ENCODE data around the gene DEPDC1B.
"Not testable (repeated sequence)": the region's sequence is repeated elsewhere in the genome, so short reads cannot be mapped to it uniquely, and the experiment has no call there.

DEPDC1B gene

DNA sequence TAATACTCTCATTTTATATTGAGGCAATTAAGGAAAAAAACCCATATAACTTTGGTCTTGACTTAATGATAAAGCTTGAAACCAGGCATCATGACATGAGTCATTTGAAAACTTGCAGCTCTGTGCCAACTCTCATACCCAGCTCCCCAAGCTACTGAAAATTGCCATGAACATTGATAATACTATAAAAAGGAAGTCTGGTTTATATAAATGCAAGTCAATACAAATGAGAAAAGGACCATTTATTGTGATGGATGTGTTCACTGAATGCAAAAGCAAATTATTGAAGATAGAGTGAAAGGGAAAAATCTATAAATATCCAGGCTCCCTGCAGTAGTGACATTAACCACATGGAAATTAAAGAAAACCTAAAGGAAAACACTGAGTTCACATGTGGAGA lies 116.3 kb downstream of the DEPDC1B start:
- no peaks in the 10 kb centered on the region for H3K36me3 ChIP-seq (ENCODE audit: control insufficient read depth, insufficient read depth, low read length)
- no peak overlapping the region for H3K9ac ChIP-seq (ENCODE audit: low read depth, low read length)
- no peaks in the 10 kb centered on the region for H3K4me1 ChIP-seq (ENCODE audit: control insufficient read depth, insufficient read depth, low read length)
- H3K4me3 ChIP-seq (ENCODE audit: low read depth, low read length) = no peak overlapping the region
- H3K27ac ChIP-seq (ENCODE audit: low read depth, low read length) = no peak overlapping the region
- no peaks in the 10 kb centered on the region for H3K27me3 ChIP-seq (ENCODE audit: control insufficient read depth, insufficient read depth, low read length)
- H3K9me3 ChIP-seq (ENCODE audit: control insufficient read depth, insufficient read depth, low read length) = no peaks in the 10 kb centered on the region

DNA sequence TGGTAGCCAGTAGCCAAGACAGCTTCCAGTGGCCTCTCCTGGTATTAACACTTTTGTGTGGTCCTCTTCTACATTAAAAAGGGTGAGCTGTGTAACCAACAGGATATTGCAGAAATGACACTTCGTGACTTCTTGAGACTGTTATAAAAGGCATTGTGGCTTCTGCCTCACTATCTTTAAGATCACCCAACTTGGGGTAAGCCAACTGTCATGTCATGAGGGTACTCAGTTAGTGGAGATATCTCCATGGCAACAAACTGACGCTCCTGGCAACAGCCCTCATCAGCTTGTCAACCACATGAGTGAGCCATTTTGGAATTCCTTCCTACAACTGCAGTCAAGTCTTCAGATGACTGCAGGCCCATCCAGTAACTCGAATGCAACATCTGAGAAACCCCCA lies 121.7 kb downstream of the DEPDC1B start:
- no peaks in the 10 kb centered on the region for H3K27me3 ChIP-seq (ENCODE audit: control insufficient read depth, insufficient read depth, low read length)
- H3K27ac ChIP-seq (ENCODE audit: low read depth, low read length) = no peak overlapping the region
- peaks cover 21% of the 10 kb centered on the region for H3K9me3 ChIP-seq (ENCODE audit: control insufficient read depth, insufficient read depth, low read length)
- H3K9ac ChIP-seq (ENCODE audit: low read depth, low read length) = no peak overlapping the region
- no peaks in the 10 kb centered on the region for H3K36me3 ChIP-seq (ENCODE audit: control insufficient read depth, insufficient read depth, low read length)
- no peak overlapping the region for H3K4me3 ChIP-seq (ENCODE audit: low read depth, low read length)
- no peaks in the 10 kb centered on the region for H3K4me1 ChIP-seq (ENCODE audit: control insufficient read depth, insufficient read depth, low read length)

DNA sequence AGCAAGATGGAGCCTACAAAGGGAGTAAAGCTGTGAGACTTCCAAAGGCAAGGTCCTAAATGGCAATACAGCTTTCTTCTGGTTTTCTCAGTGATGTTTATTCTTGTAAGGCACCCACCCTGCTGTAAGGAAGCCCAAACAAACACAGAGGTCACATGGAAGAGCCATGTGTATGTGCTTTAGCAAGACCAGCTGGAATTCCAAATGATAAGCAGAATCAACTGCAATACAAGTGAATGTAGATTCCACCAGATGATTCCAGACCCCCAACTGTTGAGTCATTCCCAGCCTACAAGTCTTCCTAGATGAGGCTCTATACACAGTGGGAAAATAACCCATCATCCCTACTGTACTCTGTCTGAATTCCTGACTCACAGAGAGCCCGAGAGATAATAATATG lies 122.8 kb downstream of the DEPDC1B start:
- Histone ChIP-seq H3K27me3 (ENCODE audit: control insufficient read depth, insufficient read depth, low read length) (no peaks in the 10 kb centered on the region), H3K9ac (ENCODE audit: low read depth, low read length) (no peak overlapping the region), H3K4me1 (ENCODE audit: control insufficient read depth, insufficient read depth, low read length) (no peaks in the 10 kb centered on the region), H3K27ac (ENCODE audit: low read depth, low read length) (no peak overlapping the region), H3K4me3 (ENCODE audit: low read depth, low read length) (no peak overlapping the region), H3K36me3 (ENCODE audit: control insufficient read depth, insufficient read depth, low read length) (no peaks in the 10 kb centered on the region), H3K9me3 (ENCODE audit: control insufficient read depth, insufficient read depth, low read length) (peaks cover 21% of the 10 kb centered on the region)

- H3K27me3 ChIP-seq (ENCODE audit: control insufficient read depth, insufficient read depth, low read length) = no peaks in the 10 kb centered on the region
- H3K9ac ChIP-seq (ENCODE audit: low read depth, low read length) = no peak overlapping the region
- no peaks in the 10 kb centered on the region for H3K4me1 ChIP-seq (ENCODE audit: control insufficient read depth, insufficient read depth, low read length)
- H3K4me3 ChIP-seq (ENCODE audit: low read depth, low read length) = no peak overlapping the region
- H3K36me3 ChIP-seq (ENCODE audit: control insufficient read depth, insufficient read depth, low read length) = no peaks in the 10 kb centered on the region
- no peak overlapping the region for H3K27ac ChIP-seq (ENCODE audit: low read depth, low read length)
- H3K9me3 ChIP-seq (ENCODE audit: control insufficient read depth, insufficient read depth, low read length) = peaks cover 21% of the 10 kb centered on the region
These were observed 123.5 kb downstream of the DEPDC1B start for GRCh38 chr5:60576425-60576824.

- Histone ChIP-seq H3K9me3 (ENCODE audit: control insufficient read depth, insufficient read depth, low read length) (peaks cover 15% of the 10 kb centered on the region), H3K4me3 (ENCODE audit: low read depth, low read length) (no peak overlapping the region), H3K36me3 (ENCODE audit: control insufficient read depth, insufficient read depth, low read length) (no peaks in the 10 kb centered on the region)
These were observed 131.3 kb downstream of the DEPDC1B start for GRCh38 chr5:60568646-60569045.

DNA sequence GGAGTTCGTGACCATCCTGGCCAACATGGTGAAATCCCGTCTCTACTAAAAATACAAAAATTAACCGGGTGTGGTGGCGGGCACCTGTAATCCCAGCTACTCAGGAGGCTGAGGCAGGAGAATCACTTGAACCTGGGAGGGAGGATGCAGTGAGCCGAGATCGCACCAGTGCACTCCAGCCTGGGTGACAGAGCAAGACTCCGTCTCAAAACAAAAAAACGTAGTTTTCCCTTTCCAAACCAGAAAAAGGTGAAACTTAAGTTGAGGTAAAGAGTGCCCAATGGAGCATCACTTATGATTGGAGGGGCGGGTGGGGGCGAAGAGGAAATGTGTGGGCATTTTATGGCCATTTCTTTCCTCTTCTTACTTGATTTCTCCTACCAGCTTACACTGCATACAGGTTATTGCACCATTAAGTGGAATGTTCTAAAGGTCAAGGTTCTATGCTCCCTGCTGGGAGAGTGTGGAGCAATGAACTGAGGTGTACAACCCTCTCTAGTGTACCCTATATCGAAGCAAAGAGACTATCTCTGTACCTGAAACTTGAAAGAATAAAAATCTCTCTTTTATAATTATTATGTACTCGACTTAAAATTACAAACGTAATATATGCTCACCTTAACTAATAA lies 136.2 kb downstream of the DEPDC1B start:
- Histone ChIP-seq H3K4me3 (ENCODE audit: low read depth, low read length) (no peak overlapping the region), H3K9ac (ENCODE audit: low read depth, low read length) (no peak overlapping the region), H3K9me3 (ENCODE audit: control insufficient read depth, insufficient read depth, low read length) (peaks cover 10% of the 10 kb centered on the region), H3K4me1 (ENCODE audit: control insufficient read depth, insufficient read depth, low read length) (no peaks in the 10 kb centered on the region), H3K27ac (ENCODE audit: low read depth, low read length) (no peak overlapping the region), H3K27me3 (ENCODE audit: control insufficient read depth, insufficient read depth, low read length) (no peaks in the 10 kb centered on the region), H3K36me3 (ENCODE audit: control insufficient read depth, insufficient read depth, low read length) (no peaks in the 10 kb centered on the region)

More at GRCh38 chr5:60568646-60569045, 131.3 kb downstream of the DEPDC1B start:
- no peak overlapping the region for H3K9ac ChIP-seq (ENCODE audit: low read depth, low read length)
- no peaks in the 10 kb centered on the region for H3K4me1 ChIP-seq (ENCODE audit: control insufficient read depth, insufficient read depth, low read length)
- no peak overlapping the region for H3K27ac ChIP-seq (ENCODE audit: low read depth, low read length)
- no peaks in the 10 kb centered on the region for H3K27me3 ChIP-seq (ENCODE audit: control insufficient read depth, insufficient read depth, low read length)

DNA sequence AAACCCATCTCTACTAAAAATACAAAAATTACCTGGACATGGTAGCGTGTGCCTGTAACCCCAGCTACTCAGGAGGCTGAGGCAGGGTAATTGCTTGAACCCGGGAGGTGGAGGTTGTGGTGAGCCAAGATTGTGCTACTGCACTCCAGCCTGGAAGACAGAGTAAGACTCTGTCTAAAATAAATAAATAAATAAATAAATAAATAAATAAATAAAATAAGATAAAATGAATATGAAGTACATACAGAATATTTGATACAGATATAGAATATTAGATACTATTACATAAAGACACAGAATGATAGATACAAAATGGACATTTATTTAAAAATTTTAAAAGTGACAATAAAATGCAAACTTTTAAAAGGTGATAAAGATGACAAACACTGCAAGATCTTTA lies 146.7 kb downstream of the DEPDC1B start:
- not testable (repeated sequence) for H3K36me3 ChIP-seq (ENCODE audit: control insufficient read depth, insufficient read depth, low read length); H3K27me3 ChIP-seq (ENCODE audit: control insufficient read depth, insufficient read depth, low read length); H3K9ac ChIP-seq (ENCODE audit: low read depth, low read length); H3K27ac ChIP-seq (ENCODE audit: low read depth, low read length); H3K4me1 ChIP-seq (ENCODE audit: control insufficient read depth, insufficient read depth, low read length); H3K4me3 ChIP-seq (ENCODE audit: low read depth, low read length)
- H3K9me3 ChIP-seq (ENCODE audit: control insufficient read depth, insufficient read depth, low read length) = peaks cover 10% of the 10 kb centered on the region

GRCh38 chr5:60551829-60552228 lies 148.1 kb downstream of the DEPDC1B start:
- no peak overlapping the region for H3K4me3 ChIP-seq (ENCODE audit: low read depth, low read length)
- H3K9me3 ChIP-seq (ENCODE audit: control insufficient read depth, insufficient read depth, low read length) = peaks cover 10% of the 10 kb centered on the region
- H3K36me3 ChIP-seq (ENCODE audit: control insufficient read depth, insufficient read depth, low read length) = no peaks in the 10 kb centered on the region

DNA sequence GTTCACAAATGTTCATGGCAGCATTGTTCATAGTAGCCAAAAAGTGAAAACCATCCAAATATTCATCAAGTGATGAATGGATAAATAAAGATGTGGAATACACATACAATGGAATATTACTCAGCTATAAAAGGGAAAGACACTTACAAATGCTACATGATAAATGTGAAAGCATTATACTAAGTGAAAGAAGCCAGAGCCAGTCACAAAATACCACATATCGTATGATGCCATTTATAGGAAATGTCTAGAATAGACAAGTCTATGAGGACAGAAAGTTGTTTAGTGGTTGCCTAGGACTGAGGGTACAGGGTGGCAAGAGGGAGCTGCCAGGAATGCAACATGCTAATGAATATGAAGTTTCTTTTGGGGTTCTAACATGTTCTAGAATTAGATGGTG lies 148.7 kb downstream of the DEPDC1B start:
- no peaks in the 10 kb centered on the region for H3K36me3 ChIP-seq (ENCODE audit: control insufficient read depth, insufficient read depth, low read length)
- H3K9ac ChIP-seq (ENCODE audit: low read depth, low read length) = no peak overlapping the region
- H3K4me1 ChIP-seq (ENCODE audit: control insufficient read depth, insufficient read depth, low read length) = no peaks in the 10 kb centered on the region
- peaks cover 10% of the 10 kb centered on the region for H3K9me3 ChIP-seq (ENCODE audit: control insufficient read depth, insufficient read depth, low read length)
- no peaks in the 10 kb centered on the region for H3K27me3 ChIP-seq (ENCODE audit: control insufficient read depth, insufficient read depth, low read length)
- no peak overlapping the region for H3K27ac ChIP-seq (ENCODE audit: low read depth, low read length)
- H3K4me3 ChIP-seq (ENCODE audit: low read depth, low read length) = no peak overlapping the region

More at GRCh38 chr5:60551829-60552228, 148.1 kb downstream of the DEPDC1B start:
- Histone ChIP-seq H3K4me1 (ENCODE audit: control insufficient read depth, insufficient read depth, low read length) (no peaks in the 10 kb centered on the region), H3K9ac (ENCODE audit: low read depth, low read length) (no peak overlapping the region), H3K27ac (ENCODE audit: low read depth, low read length) (no peak overlapping the region), H3K27me3 (ENCODE audit: control insufficient read depth, insufficient read depth, low read length) (no peaks in the 10 kb centered on the region)

DNA sequence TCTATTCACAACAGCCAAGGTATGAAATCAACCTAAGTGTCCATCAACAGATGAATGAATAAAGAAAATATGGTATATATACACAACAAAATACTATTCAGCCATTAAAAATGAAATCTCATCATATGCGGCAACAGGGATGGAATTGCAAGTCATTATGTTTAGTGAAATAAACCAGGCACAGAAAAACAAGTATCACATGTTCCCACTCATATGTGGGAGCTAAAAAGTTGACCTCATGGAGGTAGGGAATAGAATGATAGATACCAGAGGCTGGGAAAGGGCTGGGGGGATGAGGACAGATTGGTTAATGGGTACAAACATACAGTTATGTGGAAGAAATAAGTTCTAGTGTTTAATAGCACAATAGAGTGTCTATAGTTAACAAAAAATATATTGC lies 149.7 kb downstream of the DEPDC1B start:
- Histone ChIP-seq H3K4me3 (ENCODE audit: low read depth, low read length) (no peak overlapping the region), H3K36me3 (ENCODE audit: control insufficient read depth, insufficient read depth, low read length) (no peaks in the 10 kb centered on the region)

GRCh38 chr5:60549841-60550240 lies 150.1 kb downstream of the DEPDC1B start:
- no peak overlapping the region for H3K4me3 ChIP-seq (ENCODE audit: low read depth, low read length)
- H3K36me3 ChIP-seq (ENCODE audit: control insufficient read depth, insufficient read depth, low read length) = no peaks in the 10 kb centered on the region
- H3K9ac ChIP-seq (ENCODE audit: low read depth, low read length) = no peak overlapping the region
- H3K4me1 ChIP-seq (ENCODE audit: control insufficient read depth, insufficient read depth, low read length) = no peaks in the 10 kb centered on the region
- peaks cover under 1% of the 10 kb centered on the region for H3K9me3 ChIP-seq (ENCODE audit: control insufficient read depth, insufficient read depth, low read length)
- no peaks in the 10 kb centered on the region for H3K27me3 ChIP-seq (ENCODE audit: control insufficient read depth, insufficient read depth, low read length)
- no peak overlapping the region for H3K27ac ChIP-seq (ENCODE audit: low read depth, low read length)

More for the DNA sequence above, 149.7 kb downstream of the DEPDC1B start:
- Histone ChIP-seq H3K9ac (ENCODE audit: low read depth, low read length) (no peak overlapping the region), H3K9me3 (ENCODE audit: control insufficient read depth, insufficient read depth, low read length) (peaks cover 5% of the 10 kb centered on the region), H3K27ac (ENCODE audit: low read depth, low read length) (no peak overlapping the region), H3K4me1 (ENCODE audit: control insufficient read depth, insufficient read depth, low read length) (no peaks in the 10 kb centered on the region), H3K27me3 (ENCODE audit: control insufficient read depth, insufficient read depth, low read length) (no peaks in the 10 kb centered on the region)
